WTC11 (cell line): ENCODE results near the gene CEP57. TPM values are rescaled to one million over a fixed set of nuclear protein-coding genes. Genes with fewer than 3 reads are reported as not detected.

Experiments used
- ATAC-seq: fragments of 200-7000 bp; cut with Tn5 transposase; 2 replicates; pipeline ENCODE4 v1.10.0; 2021; ENCODE audit warnings: mild to moderate bottlenecking, moderate library complexity
- CTCF ChIA-PET: fragments of 300-600 bp; sonication (Branson Sonifier 250); formaldehyde crosslinking; loops from one replicate; lab custom pipeline; 2021; ENCODE audit warnings: antibody characterized with exemption; lab: Charles Lee
- POLR2A ChIA-PET: fragments of 350-600 bp; sonication (Branson Sonifier 250); formaldehyde crosslinking; loops from one replicate; lab custom pipeline; 2021; ENCODE audit warnings: antibody characterized with exemption; lab: Charles Lee
- DNase-seq: peaks from one replicate; pipeline ENCODE4 v3.0.0; 2021; ENCODE audit warnings: low spot score
- H3K27ac Mint-ChIP-seq: 2 replicates; pipeline ENCODE4 v1.8.0; 2021; ENCODE audit warnings: mixed read lengths
- H3K27me3 Mint-ChIP-seq: 2 replicates; pipeline ENCODE4 v1.8.0; 2021; ENCODE audit warnings: low read depth, mild to moderate bottlenecking, moderate library complexity, mixed read lengths
- H3K36me3 Mint-ChIP-seq: 2 replicates; pipeline ENCODE4 v1.8.0; 2021; ENCODE audit warnings: mixed read lengths
- H3K4me1 Mint-ChIP-seq: 2 replicates; pipeline ENCODE4 v1.8.0; 2022; ENCODE audit warnings: mixed read lengths
- H3K4me3 Mint-ChIP-seq: 2 replicates; pipeline ENCODE4 v1.8.0; 2021; ENCODE audit warnings: mild to moderate bottlenecking, moderate library complexity, mixed read lengths
- H3K9me3 Mint-ChIP-seq: 2 replicates; pipeline ENCODE4 v1.8.0; 2021; ENCODE audit warnings: mixed read lengths
- ATF2 ChIP-seq: sonication (generic); formaldehyde crosslinking; IDR thresholded peaks from 2 replicates; pipeline ENCODE4 v1.8.1; 2022; ENCODE audit warnings: low read depth, missing genetic modification reagents, borderline replicate concordance
- CDX4 ChIP-seq: fragments of 250-450 bp; sonication (Bioruptor Pico); IDR thresholded peaks from 2 replicates; pipeline ENCODE4 v1.9.0; 2021; ENCODE audit warnings: moderate library complexity, mild to moderate bottlenecking, inconsistent platforms, borderline replicate concordance
- CREB1 ChIP-seq: sonication (generic); formaldehyde crosslinking; IDR thresholded peaks from 2 replicates; pipeline ENCODE4 v1.8.0; 2023; ENCODE audit warnings: mild to moderate bottlenecking, missing genetic modification reagents
- CREM ChIP-seq: sonication (generic); formaldehyde crosslinking; IDR thresholded peaks from 2 replicates; pipeline ENCODE4 v1.8.1; 2022; ENCODE audit warnings: mild to moderate bottlenecking, missing genetic modification reagents, moderate library complexity
- CTCF ChIP-seq: fragments of 200-600 bp; IDR thresholded peaks from 2 replicates; pipeline ENCODE4 v1.8.0; 2022; ENCODE audit warnings: antibody characterized with exemption
- FOXP4 ChIP-seq: sonication (generic); formaldehyde crosslinking; IDR thresholded peaks from 2 replicates; pipeline ENCODE4 v1.8.0; 2022; ENCODE audit warnings: mild to moderate bottlenecking, missing genetic modification reagents
- GRHL2 ChIP-seq: fragments of 250-450 bp; sonication (Bioruptor Pico); IDR thresholded peaks from 2 replicates; pipeline ENCODE4 v1.8.0; 2022; ENCODE audit warnings: mild to moderate bottlenecking, moderate library complexity; ENCODE audit not compliant: insufficient replicate concordance, severe bottlenecking
- GTF2I ChIP-seq: fragments of 250-450 bp; sonication (Bioruptor Pico); conservative IDR thresholded peaks from 2 replicates; pipeline ENCODE4 v1.4.0; 2021; ENCODE audit warnings: mild to moderate bottlenecking
- HMGXB4 ChIP-seq: sonication (generic); formaldehyde crosslinking; IDR thresholded peaks from 2 replicates; pipeline ENCODE4 v1.8.1; 2023; ENCODE audit warnings: mild to moderate bottlenecking, moderate library complexity, missing genetic modification reagents
- IRF1 ChIP-seq: sonication (generic); formaldehyde crosslinking; IDR thresholded peaks from 2 replicates; pipeline ENCODE4 v1.8.0; 2023; ENCODE audit warnings: missing genetic modification reagents
- MYBL2 ChIP-seq: sonication (generic); formaldehyde crosslinking; IDR thresholded peaks from 2 replicates; pipeline ENCODE4 v1.8.1; 2023; ENCODE audit warnings: mild to moderate bottlenecking, moderate library complexity, missing genetic modification reagents
- NR3C1 ChIP-seq: sonication (generic); formaldehyde crosslinking; conservative IDR thresholded peaks from 2 replicates; pipeline ENCODE4 v1.8.1; 2023; ENCODE audit warnings: low read depth, mild to moderate bottlenecking, missing genetic modification reagents
- OVOL2 ChIP-seq: fragments of 250-450 bp; sonication (Bioruptor Pico); IDR thresholded peaks from 2 replicates; pipeline ENCODE4 v1.9.0; 2021; ENCODE audit warnings: mild to moderate bottlenecking, borderline replicate concordance
- RELA ChIP-seq: sonication (generic); formaldehyde crosslinking; IDR thresholded peaks from 2 replicates; pipeline ENCODE4 v1.8.1; 2022; ENCODE audit warnings: missing genetic modification reagents, mild to moderate bottlenecking, borderline replicate concordance
- SMAD3 ChIP-seq: sonication (generic); formaldehyde crosslinking; IDR thresholded peaks from 2 replicates; pipeline ENCODE4 v1.8.0; 2022; ENCODE audit warnings: missing genetic modification reagents, mild to moderate bottlenecking, borderline replicate concordance
- SOX15 ChIP-seq: fragments of 250-450 bp; sonication (Bioruptor Pico); IDR thresholded peaks from 2 replicates; pipeline ENCODE4 v1.9.0; 2021; ENCODE audit warnings: mild to moderate bottlenecking
- TP53 ChIP-seq: sonication (generic); formaldehyde crosslinking; IDR thresholded peaks from 2 replicates; pipeline ENCODE4 v1.8.1; 2023; ENCODE audit warnings: mild to moderate bottlenecking, missing genetic modification reagents
- ZMAT4 ChIP-seq: fragments of 250-450 bp; sonication (Bioruptor Pico); IDR thresholded peaks from 2 replicates; pipeline ENCODE4 v1.9.0; 2021; ENCODE audit warnings: mild to moderate bottlenecking
- ZNF532 ChIP-seq: fragments of 250-450 bp; sonication (Bioruptor Pico); IDR thresholded peaks from 2 replicates; pipeline ENCODE4 v1.9.0; 2021; ENCODE audit warnings: mild to moderate bottlenecking, borderline replicate concordance
- total RNA-seq: library from RNA; stranded (reverse); gene quantifications from 3 replicates; pipeline ENCODE4 v1.2.3, GENCODE V29; 2021

Gene CEP57
- total RNA-seq, 1 experiment from 2014 or later, result 70.7 TPM

GRCh38 chr11:95833378-95833777, 43.1 kb downstream of the CEP57 start:
- Mint-ChIP-seq H3K27me3 (no peaks in the 10 kb centered on the region), H3K36me3 (peaks cover 54% of the 10 kb centered on the region), H3K4me3 (no peak overlapping the region), H3K9me3 (no peaks in the 10 kb centered on the region), H3K4me1 (no peaks in the 10 kb centered on the region), H3K27ac (no peak overlapping the region)
- POLR2A ChIA-PET, result no interaction called here
- DNase-seq (no peak), ATAC-seq (no peak)
- TF ChIP-seq SOX15 (CRISPR knock-in tag) (no peak), FOXP4 (CRISPR knock-in tag) (no peak), CDX4 (CRISPR knock-in tag) (no peak), SMAD3 (CRISPR knock-in tag) (no peak), ATF2 (no peak), TP53 (no peak), CREB1 (CRISPR knock-in tag) (no peak), CTCF (no peak), ZNF532 (CRISPR knock-in tag) (no peak), IRF1 (CRISPR knock-in tag) (no peak), ZMAT4 (CRISPR knock-in tag) (no peak), NR3C1 (CRISPR knock-in tag) (no peak), GTF2I (no peak), CREM (no peak), GRHL2 (no peak), RELA (CRISPR knock-in tag) (no peak), MYBL2 (CRISPR knock-in tag) (no peak), HMGXB4 (no peak), OVOL2 (CRISPR knock-in tag) (no peak)
- CTCF ChIA-PET, result interaction anchor here (1.0 kb wide), 1 partner anchor 16 kb away, joined by 3 read pairs; no protein-coding TSS in a partner anchor
